Lower leg skin (tissue), 4 donors: ENCODE data around the gene KCNB1. TPM values are rescaled to one million over a fixed set of nuclear protein-coding genes. Genes with fewer than 3 reads are reported as not detected.
"Not testable (repeated sequence)": the region's sequence is repeated elsewhere in the genome, so short reads cannot be mapped to it uniquely, and the experiment has no call there.

Experiments used
- DNase-seq, 2 donors: peaks; one replicate each; pipeline ENCODE4 v3.0.0-alpha.2; 2019; ENCODE audit warnings: low spot score in 2 of 2
- H3K4me3 ChIP-seq: fragments of 200-600 bp; sonication (generic); 2 replicates; pipeline ENCODE4 v1.5.1; 2017; ENCODE audit warnings: mild to moderate bottlenecking, low read depth; ENCODE audit not compliant: poor library complexity, severe bottlenecking
- POLR2A ChIP-seq, 2 donors: fragments of 450-650 bp; IDR thresholded peaks; one replicate each; pipeline ENCODE4 v1.6.1; 2016 to 2017; ENCODE audit warnings: antibody characterized with exemption in 2 of 2, mild to moderate bottlenecking in 1 of 2, moderate library complexity in 1 of 2
- WGBS, 2 donors: methylation state at CpG; one replicate each; pipeline ENCODE4 v1.1.5; 2018; 5-methylcytosine and 5-hydroxymethylcytosine counted together
- intact Hi-C: fragments of 100-400 bp; cut with DNase I; formaldehyde crosslinking; loops from one replicate; pipeline ENCODE4 v1.15.0; 2023; ENCODE audit warnings: low total_unique reads
- total RNA-seq, 4 donors: library from RNA; depleted of rRNA; stranded (reverse); fragments of >200 nt; gene quantifications; one replicate each; pipeline ENCODE4 v1.1.0, GENCODE V29; 2016
- TF ChIP-seq, protein P1 (sequence below), 3 donors: fragments of 450-650 bp; IDR thresholded peaks; one replicate each; pipeline ENCODE4 v1.5.1; 2016; ENCODE audit warnings: antibody characterized with exemption in 3 of 3, mild to moderate bottlenecking in 3 of 3, moderate library complexity in 2 of 3

KCNB1 gene
- total RNA-seq, 4 donors from 2014 or later, result 0.30 to 5.2 (median 0.81) TPM

GRCh38 chr20:49412953-49413352, 69.5 kb downstream of the KCNB1 start:
- DNase-seq, result no peak
- no peak for TF ChIP-seq POLR2A (IDR thresholded peaks at IDR 0.05)
- TF ChIP-seq, protein P1, sequence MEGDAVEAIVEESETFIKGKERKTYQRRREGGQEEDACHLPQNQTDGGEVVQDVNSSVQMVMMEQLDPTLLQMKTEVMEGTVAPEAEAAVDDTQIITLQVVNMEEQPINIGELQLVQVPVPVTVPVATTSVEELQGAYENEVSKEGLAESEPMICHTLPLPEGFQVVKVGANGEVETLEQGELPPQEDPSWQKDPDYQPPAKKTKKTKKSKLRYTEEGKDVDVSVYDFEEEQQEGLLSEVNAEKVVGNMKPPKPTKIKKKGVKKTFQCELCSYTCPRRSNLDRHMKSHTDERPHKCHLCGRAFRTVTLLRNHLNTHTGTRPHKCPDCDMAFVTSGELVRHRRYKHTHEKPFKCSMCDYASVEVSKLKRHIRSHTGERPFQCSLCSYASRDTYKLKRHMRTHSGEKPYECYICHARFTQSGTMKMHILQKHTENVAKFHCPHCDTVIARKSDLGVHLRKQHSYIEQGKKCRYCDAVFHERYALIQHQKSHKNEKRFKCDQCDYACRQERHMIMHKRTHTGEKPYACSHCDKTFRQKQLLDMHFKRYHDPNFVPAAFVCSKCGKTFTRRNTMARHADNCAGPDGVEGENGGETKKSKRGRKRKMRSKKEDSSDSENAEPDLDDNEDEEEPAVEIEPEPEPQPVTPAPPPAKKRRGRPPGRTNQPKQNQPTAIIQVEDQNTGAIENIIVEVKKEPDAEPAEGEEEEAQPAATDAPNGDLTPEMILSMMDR (IDR thresholded peaks at IDR 0.05), result no peak
- intact Hi-C loops, result no loop called here
- H3K4me3 ChIP-seq, result no peak overlapping the region
- WGBS, 2 donors, result 84 to 87% methylated on average over 6 of the region's 6 CpGs

GRCh38 chr20:49412254-49412653, 70.2 kb downstream of the KCNB1 start:
- no peak overlapping the region for H3K4me3 ChIP-seq
- TF ChIP-seq, protein P1 (IDR thresholded peaks at IDR 0.05), result no peak
- no peak for TF ChIP-seq POLR2A (IDR thresholded peaks at IDR 0.05)
- WGBS, 2 donors, result 95 to 97% methylated on average over 4 of the region's 4 CpGs
- no peak for DNase-seq
- intact Hi-C loops, result no loop called here

GRCh38 chr20:49411221-49411925, 71.1 kb downstream of the KCNB1 start:
- intact Hi-C loops, result no loop called here
- WGBS, 2 donors, result 75% methylated on average over 10 of the region's 10 CpGs
- H3K4me3 ChIP-seq, result no peak overlapping the region
- no peak for DNase-seq
- TF ChIP-seq POLR2A (IDR thresholded peaks at IDR 0.05), result no peak
- TF ChIP-seq, protein P1 (IDR thresholded peaks at IDR 0.05), result no peak

- DNase-seq, H3K4me3 ChIP-seq, intact Hi-C loops: not testable (repeated sequence)
- 60 to 81% methylated on average over 5 of the region's 5 CpGs for WGBS, 2 donors
These were observed 72.4 kb downstream of the KCNB1 start for GRCh38 chr20:49409975-49410621.

GRCh38 chr20:49409302-49409974, 73.0 kb downstream of the KCNB1 start:
- no peak for DNase-seq
- intact Hi-C loops, result no loop called here
- H3K4me3 ChIP-seq, result no peak overlapping the region
- no peak for TF ChIP-seq POLR2A (IDR thresholded peaks at IDR 0.05)
- TF ChIP-seq, protein P1 (IDR thresholded peaks at IDR 0.05), result no peak
- 90 to 96% methylated on average over 13 of the region's 13 CpGs for WGBS, 2 donors

DNA sequence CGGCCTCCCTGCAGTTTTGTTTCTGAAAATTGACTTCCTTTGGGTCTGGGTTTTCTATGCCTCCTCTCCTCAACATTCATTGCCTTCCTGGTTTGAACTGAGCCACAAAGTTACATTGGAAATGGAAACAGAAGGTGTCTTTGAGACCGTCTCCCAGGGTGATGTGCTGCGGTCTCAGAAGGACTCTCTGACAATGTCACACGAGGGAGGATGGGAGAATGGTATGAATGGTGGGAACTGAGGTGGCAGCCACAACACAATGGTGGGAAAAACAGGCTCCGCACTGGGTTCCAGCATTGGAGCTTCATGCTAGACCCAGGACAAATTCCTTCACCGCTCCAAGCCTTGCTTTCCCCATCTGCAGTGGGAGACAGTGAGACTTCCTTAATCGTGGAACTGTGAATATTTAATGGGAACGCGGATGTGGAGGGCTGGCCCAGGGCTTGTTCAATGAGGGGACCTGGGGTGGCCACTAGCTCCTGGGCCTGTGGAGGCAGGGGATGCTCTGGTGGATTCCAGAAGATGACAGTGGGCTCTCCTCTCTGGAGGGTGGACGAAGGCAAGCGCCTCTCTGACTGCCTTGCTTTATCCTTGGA, 73.9 kb downstream of the KCNB1 start:
- WGBS, 2 donors, result 89 to 95% methylated on average over 11 of the region's 11 CpGs
- H3K4me3 ChIP-seq, result no peak overlapping the region
- DNase-seq, result no peak
- intact Hi-C loops, result no loop called here
- TF ChIP-seq POLR2A (IDR thresholded peaks at IDR 0.05), result no peak
- TF ChIP-seq, protein P1 (IDR thresholded peaks at IDR 0.05), result no peak
